Sciatic nerve (tissue), 2 donors: ENCODE results near the gene BCKDK. TPM values are rescaled to one million over a fixed set of nuclear protein-coding genes. Genes with fewer than 3 reads are reported as not detected.
"Not testable (repeated sequence)": the region's sequence is repeated elsewhere in the genome, so short reads cannot be mapped to it uniquely, and the experiment has no call there.

Experiments used
- ATAC-seq: fragments of 200-7000 bp; cut with Tn5 transposase; one replicate; pipeline ENCODE4 v1.9.1; 2020; ENCODE audit warnings: mild to moderate bottlenecking, moderate library complexity
- DNase-seq: peaks from one replicate; pipeline ENCODE4 v3.0.0-alpha.2; 2020; ENCODE audit warnings: low spot score
- intact Hi-C: fragments of 100-400 bp; cut with DNase I; formaldehyde crosslinking; loops from one replicate; pipeline ENCODE4 v1.14.2; 2022
- total RNA-seq: library from RNA; stranded (reverse); fragmentation: NEBNext Ultra II Directional; extraction: Animal tissue kit (Norgen Biotek cat#: 25700); gene quantifications from one replicate; pipeline ENCODE4 v1.2.1, GENCODE V29; 2021
- donor health status: DM: no; HTN: no; CAD: no.
- donor health status: DM: no; HTN: no; CAD: no.

The BCKDK gene
- total RNA-seq, 1 donor from 2014 or later, result 35.0 TPM

DNA sequence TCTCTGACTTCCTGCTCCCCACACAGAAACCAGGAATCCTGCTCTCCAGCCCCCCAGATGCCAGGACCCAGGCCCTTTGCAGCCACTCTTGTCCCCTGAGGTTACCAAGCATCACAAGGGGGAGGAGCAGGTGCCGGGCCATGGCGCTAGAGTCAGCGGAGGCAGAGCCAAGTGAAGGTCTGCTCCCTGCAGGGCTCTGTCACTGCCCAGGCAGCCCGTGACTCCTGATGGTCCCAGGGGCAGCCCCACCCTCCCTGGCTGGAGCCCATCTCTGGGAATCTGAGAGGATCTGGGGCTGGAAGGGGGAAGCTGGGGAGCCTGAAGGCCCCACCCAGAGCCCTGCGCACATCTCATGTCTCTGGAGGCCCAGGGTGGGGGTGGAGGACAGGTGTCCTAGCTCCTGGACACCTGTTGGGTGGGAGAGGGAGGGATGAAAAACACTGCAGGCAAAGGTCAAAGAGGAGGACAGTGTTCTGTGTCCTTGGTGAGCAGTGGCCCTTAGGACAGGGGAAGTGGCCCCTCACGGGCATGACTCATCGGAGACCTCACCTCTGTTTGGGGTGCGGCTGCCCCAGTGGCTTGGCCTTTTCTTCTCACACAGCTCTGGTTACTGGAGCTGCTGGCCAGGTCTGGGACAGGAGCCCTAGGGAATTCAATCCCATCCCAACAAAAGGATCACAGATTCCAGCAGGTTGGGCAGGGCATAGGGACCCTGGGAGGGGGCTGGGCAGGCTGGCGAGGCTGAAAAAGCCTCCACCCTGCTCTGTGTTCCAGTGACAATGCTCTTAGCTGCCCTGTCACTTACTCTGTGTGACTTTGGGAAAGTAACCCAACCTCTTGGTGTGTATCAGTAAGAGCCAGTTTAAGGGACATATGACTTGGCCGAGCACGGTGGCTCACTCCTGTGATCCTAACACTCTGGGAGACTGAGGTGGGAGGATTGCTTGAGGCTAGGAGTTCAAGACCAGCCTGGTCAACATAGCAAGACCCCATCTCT, 42.0 kb downstream of the BCKDK start, which contains the start of gene PRSS36:
Gene PRSS36 (minus strand): TSS at position 173 of the 997 bp plus-strand sequence. CDS start 31 bp downstream, at position 142.
- peak; percentile 25 for ATAC-seq
- DNase-seq, result no peak
- intact Hi-C loops, result no loop called here

DNA sequence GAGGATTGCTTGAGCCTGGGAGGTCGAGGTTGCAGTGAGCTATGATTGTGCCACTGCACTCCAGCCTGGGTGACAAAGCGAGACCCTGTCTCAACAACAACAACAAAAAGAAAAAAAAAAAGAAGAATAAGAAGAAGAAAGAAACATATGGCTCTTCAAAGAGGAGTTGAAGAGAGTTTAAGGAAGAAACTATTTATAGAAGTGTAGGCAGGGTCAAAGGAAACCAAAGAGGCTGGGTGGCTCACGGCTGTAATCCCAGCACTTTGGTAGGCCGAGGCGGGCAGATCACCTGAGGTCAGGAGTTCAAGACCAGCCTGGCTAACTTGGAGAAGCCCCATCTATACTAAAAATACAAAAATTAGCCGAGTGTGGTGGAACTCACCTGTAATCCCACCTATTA, 42.8 kb downstream of the BCKDK start:
- intact Hi-C loops, DNase-seq, ATAC-seq: not testable (repeated sequence)

DNA sequence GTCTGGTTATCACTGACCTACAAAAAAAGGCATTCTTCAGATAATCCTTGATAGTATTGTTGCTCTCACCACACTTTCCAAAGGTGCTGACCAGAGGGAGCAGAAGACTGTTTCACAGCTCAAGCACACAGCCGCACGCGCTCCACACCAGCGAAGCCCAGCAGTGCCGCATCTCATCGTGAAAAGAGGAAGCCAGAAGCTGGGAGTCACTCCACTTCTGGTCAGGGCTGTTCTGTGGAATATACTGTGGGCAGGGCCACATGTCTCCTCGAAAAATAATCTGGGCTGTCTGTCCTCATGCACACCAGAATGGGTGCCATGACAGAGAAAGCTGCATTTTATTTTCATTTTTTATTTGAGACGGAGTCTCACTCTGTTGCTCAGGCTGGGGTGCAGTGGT, 49.0 kb downstream of the BCKDK start:
- no peak for DNase-seq
- intact Hi-C loops, result no loop called here
- ATAC-seq, result peak; percentile 56

Other genes starting within 250 kb of the BCKDK start
- 36.6 TPM for gene BCL7C, start 214.3 kb upstream of the BCKDK start, total RNA-seq
- gene CTF1, start 211.8 kb upstream of the BCKDK start, total RNA-seq, result 13.3 TPM
- 13.1 TPM for gene FBXL19, start 184.8 kb upstream of the BCKDK start, total RNA-seq
- gene ORAI3, start 159.3 kb upstream of the BCKDK start, total RNA-seq, result 21.8 TPM
- 17.8 TPM for gene SETD1A, start 150.6 kb upstream of the BCKDK start, total RNA-seq
- 16.3 TPM for gene HSD3B7, start 123.2 kb upstream of the BCKDK start, total RNA-seq
- gene STX1B, start 97.7 kb upstream of the BCKDK start, total RNA-seq, result 2.1 TPM
- gene STX4, start 74.8 kb upstream of the BCKDK start, total RNA-seq, result 93.5 TPM
- gene ZNF668, start 34.1 kb upstream of the BCKDK start, total RNA-seq, result 6.8 TPM
- 16.3 TPM for gene ZNF646, start 34.0 kb upstream of the BCKDK start, total RNA-seq
- 3.1 TPM for gene PRSS53, start 19.4 kb upstream of the BCKDK start, total RNA-seq
- 65.0 TPM for gene VKORC1, start 13.6 kb upstream of the BCKDK start, total RNA-seq
- gene KAT8, start 9.3 kb downstream of the BCKDK start, total RNA-seq, result 67.3 TPM
- gene PRSS8, start 27.3 kb downstream of the BCKDK start, total RNA-seq, result not detected
- gene PRSS36, start 41.7 kb downstream of the BCKDK start, total RNA-seq, result 4.3 TPM
- 259 TPM for gene FUS, start 71.8 kb downstream of the BCKDK start, total RNA-seq
- gene PYCARD, start 94.4 kb downstream of the BCKDK start, total RNA-seq, result 20.3 TPM
- gene TRIM72, start 105.7 kb downstream of the BCKDK start, total RNA-seq, result 0.40 TPM
- not detected for gene PYDC1, start 108.7 kb downstream of the BCKDK start, total RNA-seq
- gene ITGAM, start 151.6 kb downstream of the BCKDK start, total RNA-seq, result 26.2 TPM
- 41.1 TPM for gene ITGAX, start 246.8 kb downstream of the BCKDK start, total RNA-seq